ENCODE measurements around the gene CGNL1.

DNA sequence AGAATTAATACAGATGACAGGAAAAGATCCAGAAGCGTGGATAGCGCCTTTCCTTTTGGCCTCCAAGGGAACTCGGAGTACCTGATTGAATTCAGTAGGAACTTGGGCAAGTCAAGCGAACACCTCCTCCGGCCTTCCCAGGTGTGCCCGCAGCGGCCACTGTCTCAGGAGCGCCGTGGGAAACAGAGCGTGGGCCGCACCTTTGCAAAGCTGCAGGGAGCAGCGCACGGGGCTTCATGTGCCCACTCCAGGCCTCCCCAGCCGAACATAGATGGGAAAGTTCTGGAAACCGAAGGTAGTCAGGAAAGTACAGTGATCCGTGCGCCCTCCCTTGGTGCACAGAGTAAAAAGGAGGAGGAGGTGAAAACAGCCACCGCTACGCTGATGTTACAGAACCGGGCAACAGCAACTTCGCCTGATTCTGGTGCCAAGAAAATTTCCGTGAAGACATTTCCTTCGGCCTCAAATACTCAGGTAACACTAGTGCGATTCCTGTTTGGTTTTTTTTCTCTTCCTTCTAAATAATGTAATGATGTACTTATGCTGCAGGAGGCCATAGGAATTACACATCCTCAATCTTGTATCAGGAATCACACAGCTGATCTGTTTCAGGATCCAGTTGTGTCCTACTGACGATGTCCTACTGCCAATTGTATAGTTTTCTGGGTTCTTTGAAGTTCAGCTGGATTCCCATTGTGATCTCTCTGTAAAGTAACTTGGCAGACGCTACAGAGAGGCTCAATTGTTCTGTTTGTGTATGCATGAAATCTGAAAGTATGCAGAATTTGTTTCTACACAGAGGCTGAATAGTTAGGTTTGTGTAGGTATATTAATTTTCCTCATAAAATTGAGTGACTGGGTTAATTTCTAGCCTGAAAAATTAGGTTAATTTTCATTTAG lies 63.1 kb downstream of the CGNL1 start:
- TF ChIP-seq POLR2A (IDR thresholded peaks at IDR 0.05): no peak
- TF ChIP-seq, protein P1, sequence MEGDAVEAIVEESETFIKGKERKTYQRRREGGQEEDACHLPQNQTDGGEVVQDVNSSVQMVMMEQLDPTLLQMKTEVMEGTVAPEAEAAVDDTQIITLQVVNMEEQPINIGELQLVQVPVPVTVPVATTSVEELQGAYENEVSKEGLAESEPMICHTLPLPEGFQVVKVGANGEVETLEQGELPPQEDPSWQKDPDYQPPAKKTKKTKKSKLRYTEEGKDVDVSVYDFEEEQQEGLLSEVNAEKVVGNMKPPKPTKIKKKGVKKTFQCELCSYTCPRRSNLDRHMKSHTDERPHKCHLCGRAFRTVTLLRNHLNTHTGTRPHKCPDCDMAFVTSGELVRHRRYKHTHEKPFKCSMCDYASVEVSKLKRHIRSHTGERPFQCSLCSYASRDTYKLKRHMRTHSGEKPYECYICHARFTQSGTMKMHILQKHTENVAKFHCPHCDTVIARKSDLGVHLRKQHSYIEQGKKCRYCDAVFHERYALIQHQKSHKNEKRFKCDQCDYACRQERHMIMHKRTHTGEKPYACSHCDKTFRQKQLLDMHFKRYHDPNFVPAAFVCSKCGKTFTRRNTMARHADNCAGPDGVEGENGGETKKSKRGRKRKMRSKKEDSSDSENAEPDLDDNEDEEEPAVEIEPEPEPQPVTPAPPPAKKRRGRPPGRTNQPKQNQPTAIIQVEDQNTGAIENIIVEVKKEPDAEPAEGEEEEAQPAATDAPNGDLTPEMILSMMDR (IDR thresholded peaks at IDR 0.05): no peak

Measured in lower leg skin (tissue), 3 donors.